SH-SY5Y (cell line): ENCODE results near the gene NFIA.

ENCODE experiments used
- GATA2 ChIP-seq: IDR thresholded peaks from 2 replicates; pipeline ENCODE4 v1.6.1; 2011; ENCODE audit warnings: mild to moderate bottlenecking, low read depth, low read length
- GATA3 ChIP-seq: IDR thresholded peaks from 2 replicates; pipeline ENCODE4 v1.6.1; 2011; ENCODE audit warnings: low read depth, mild to moderate bottlenecking, low read length, moderate library complexity

DNA sequence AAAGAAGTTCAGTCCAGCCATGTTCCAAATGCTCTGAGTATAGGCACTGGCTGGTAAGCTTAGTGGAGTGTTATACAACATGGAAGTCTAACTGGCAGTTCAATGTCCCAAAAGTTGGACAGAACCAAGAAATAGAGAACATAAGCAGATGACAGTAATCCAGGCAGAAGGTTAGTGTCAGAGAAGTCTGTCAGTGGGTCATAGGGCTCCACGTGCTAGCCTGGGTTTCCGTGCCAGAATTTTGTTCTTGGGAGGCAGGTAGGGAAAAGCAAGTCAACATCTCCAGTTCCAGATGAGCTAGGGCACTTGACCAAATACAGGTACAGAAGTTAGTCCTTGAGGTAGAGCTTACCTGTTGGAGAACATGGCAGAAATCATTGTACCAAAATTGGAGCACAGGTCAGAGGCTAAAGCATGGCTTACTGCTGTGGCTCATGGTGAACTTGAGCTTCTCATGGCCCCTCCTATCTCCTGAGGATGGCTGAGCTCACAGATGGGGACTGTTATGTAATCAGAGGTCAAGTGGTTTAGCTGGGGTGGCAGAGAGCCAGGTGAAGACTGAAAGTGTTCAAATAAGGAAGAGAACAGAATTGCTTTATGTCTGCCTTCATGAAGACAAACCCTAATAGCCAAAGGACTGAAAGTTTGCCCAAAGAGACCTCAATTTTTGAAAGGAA lies 170.8 kb downstream of the NFIA start:
- TF ChIP-seq GATA2 (no peak), GATA3 (no peak)
